K562 (cell line): Measurements from ENCODE around the gene PALM3. TPM values are rescaled to one million over a fixed set of nuclear protein-coding genes. Genes with fewer than 3 reads are reported as not detected.

Experiments
- BCL6 ChIP-seq: fragments of 250-450 bp; sonication (Bioruptor Pico); IDR thresholded peaks from 2 replicates; pipeline ENCODE4 v1.4.0; 2020
- ETV1 ChIP-seq: fragments of 450-650 bp; conservative IDR thresholded peaks from 2 replicates; pipeline ENCODE4 v1.6.1; 2016; ENCODE audit warnings: missing genetic modification characterization, control low read depth, low read depth, missing compliant biosample characterization
- FOXP1 ChIP-seq: sonication (generic); formaldehyde crosslinking; IDR thresholded peaks from 2 replicates; pipeline ENCODE4 v1.8.0; 2022; ENCODE audit warnings: mild to moderate bottlenecking, missing genetic modification reagents
- HDAC8 ChIP-seq: fragments of 450-650 bp; IDR thresholded peaks from 2 replicates; pipeline ENCODE4 v1.6.1; 2016; ENCODE audit warnings: mild to moderate bottlenecking, missing genetic modification characterization, moderate library complexity, missing compliant biosample characterization
- MXD1 ChIP-seq: fragments of 250-450 bp; sonication (Bioruptor Pico); IDR thresholded peaks from 2 replicates; pipeline ENCODE4 v1.8.0; 2021; ENCODE audit warnings: borderline replicate concordance, mild to moderate bottlenecking, moderate library complexity; ENCODE audit not compliant: poor library complexity, severe bottlenecking
- NR2F6 ChIP-seq: fragments of 450-650 bp; formaldehyde crosslinking; IDR thresholded peaks from 2 replicates; pipeline ENCODE4 v1.4.0; 2020; ENCODE audit warnings: mild to moderate bottlenecking
- RAD51 ChIP-seq: fragments of 450-650 bp; IDR thresholded peaks from 2 replicates; pipeline ENCODE4 v1.7.1; 2016; ENCODE audit warnings: low read depth, mild to moderate bottlenecking, borderline replicate concordance
- TFAP4 ChIP-seq: sonication (generic); formaldehyde crosslinking; IDR thresholded peaks from 2 replicates; pipeline ENCODE4 v1.8.0; 2022; ENCODE audit warnings: missing genetic modification reagents, mild to moderate bottlenecking, moderate library complexity, borderline replicate concordance
- ZNF121 ChIP-seq: sonication (generic); formaldehyde crosslinking; conservative IDR thresholded peaks from 2 replicates; pipeline ENCODE4 v1.8.0; 2022; ENCODE audit warnings: missing genetic modification reagents
- ZNF431 ChIP-seq: sonication (generic); formaldehyde crosslinking; IDR thresholded peaks from 2 replicates; pipeline ENCODE4 v1.8.0; 2022; ENCODE audit warnings: mild to moderate bottlenecking, missing genetic modification reagents
- ZNF764 ChIP-seq: fragments of 250-450 bp; sonication (Bioruptor Pico); IDR thresholded peaks from 2 replicates; pipeline ENCODE4 v1.4.0; 2020; ENCODE audit warnings: low read depth, mild to moderate bottlenecking, moderate library complexity
- polyA plus RNA-seq, 8 experiments: library from polyadenylated mRNA; depleted of rRNA in 4 of 8; stranded (reverse) in 5 of 8; unstranded in 3 of 8; fragments of >200 nt; fragmentation: Nextera tagmentation in 2 of 8; fragmentation: Illumina TruSeq in 1 of 8; extraction: Ambion mirVana in 2 of 8; extraction: Trizol in 1 of 8; gene quantifications; 2 replicates each; pipeline versions ENCODE4 v1.2.1 to v1.2.3, GENCODE V29; 2011 to 2014; ENCODE audit warnings: inconsistent platforms in 1 of 8, missing spikeins in 1 of 8
- total RNA-seq, 7 experiments: library from RNA; depleted of rRNA in 6 of 7; stranded (reverse); fragments of >200 nt in 6 of 7; fragmentation: Illumina TruSeq in 2 of 7; extraction: Trizol in 2 of 7; gene quantifications; 2 replicates each; pipeline versions ENCODE4 v1.2.1 to v1.2.3, GENCODE V29; 2011 to 2021; ENCODE audit warnings: low replicate concordance in 1 of 7
- TF ChIP-seq, protein P1 (sequence below), 2 experiments: fragments of 450-650 bp; formaldehyde crosslinking in 1 of 2; IDR thresholded peaks; 2 replicates each; pipeline versions ENCODE4 v1.4.0 to v1.6.1; 2014 to 2020; ENCODE audit warnings: mild to moderate bottlenecking in 2 of 2, borderline replicate concordance in 1 of 2, low read depth in 1 of 2
- TF ChIP-seq, protein P2 (sequence below): fragments of 250-450 bp; sonication (Bioruptor Pico); IDR thresholded peaks from 2 replicates; pipeline ENCODE4 v1.5.0; 2020; ENCODE audit warnings: mild to moderate bottlenecking
- TF ChIP-seq, protein P3 (sequence below): sonication (generic); formaldehyde crosslinking; IDR thresholded peaks from 2 replicates; pipeline ENCODE4 v1.9.0; 2022; ENCODE audit warnings: mild to moderate bottlenecking, missing genetic modification reagents

The PALM3 gene
- total and polyA plus RNA-seq, 9 of the 15 experiments (the other 6 are each of a cell fraction or from before 2014, with no cell fraction given): 0.07 to 9.3 (median 3.3) TPM

GRCh38 chr19:14080887-14081796, 19.3 kb upstream of the PALM3 start (continued):
- TF ChIP-seq, protein P1, sequence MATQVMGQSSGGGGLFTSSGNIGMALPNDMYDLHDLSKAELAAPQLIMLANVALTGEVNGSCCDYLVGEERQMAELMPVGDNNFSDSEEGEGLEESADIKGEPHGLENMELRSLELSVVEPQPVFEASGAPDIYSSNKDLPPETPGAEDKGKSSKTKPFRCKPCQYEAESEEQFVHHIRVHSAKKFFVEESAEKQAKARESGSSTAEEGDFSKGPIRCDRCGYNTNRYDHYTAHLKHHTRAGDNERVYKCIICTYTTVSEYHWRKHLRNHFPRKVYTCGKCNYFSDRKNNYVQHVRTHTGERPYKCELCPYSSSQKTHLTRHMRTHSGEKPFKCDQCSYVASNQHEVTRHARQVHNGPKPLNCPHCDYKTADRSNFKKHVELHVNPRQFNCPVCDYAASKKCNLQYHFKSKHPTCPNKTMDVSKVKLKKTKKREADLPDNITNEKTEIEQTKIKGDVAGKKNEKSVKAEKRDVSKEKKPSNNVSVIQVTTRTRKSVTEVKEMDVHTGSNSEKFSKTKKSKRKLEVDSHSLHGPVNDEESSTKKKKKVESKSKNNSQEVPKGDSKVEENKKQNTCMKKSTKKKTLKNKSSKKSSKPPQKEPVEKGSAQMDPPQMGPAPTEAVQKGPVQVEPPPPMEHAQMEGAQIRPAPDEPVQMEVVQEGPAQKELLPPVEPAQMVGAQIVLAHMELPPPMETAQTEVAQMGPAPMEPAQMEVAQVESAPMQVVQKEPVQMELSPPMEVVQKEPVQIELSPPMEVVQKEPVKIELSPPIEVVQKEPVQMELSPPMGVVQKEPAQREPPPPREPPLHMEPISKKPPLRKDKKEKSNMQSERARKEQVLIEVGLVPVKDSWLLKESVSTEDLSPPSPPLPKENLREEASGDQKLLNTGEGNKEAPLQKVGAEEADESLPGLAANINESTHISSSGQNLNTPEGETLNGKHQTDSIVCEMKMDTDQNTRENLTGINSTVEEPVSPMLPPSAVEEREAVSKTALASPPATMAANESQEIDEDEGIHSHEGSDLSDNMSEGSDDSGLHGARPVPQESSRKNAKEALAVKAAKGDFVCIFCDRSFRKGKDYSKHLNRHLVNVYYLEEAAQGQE (IDR thresholded peaks at IDR 0.05; ENCODE audit: borderline replicate concordance): no peak
- TF ChIP-seq, protein P1 (CRISPR knock-in tag; IDR thresholded peaks at IDR 0.05; ENCODE audit: low read depth): no peak
- no peak for TF ChIP-seq HDAC8 (tag)
- no peak for TF ChIP-seq ZNF431 (CRISPR knock-in tag)
- TF ChIP-seq, protein P2, sequence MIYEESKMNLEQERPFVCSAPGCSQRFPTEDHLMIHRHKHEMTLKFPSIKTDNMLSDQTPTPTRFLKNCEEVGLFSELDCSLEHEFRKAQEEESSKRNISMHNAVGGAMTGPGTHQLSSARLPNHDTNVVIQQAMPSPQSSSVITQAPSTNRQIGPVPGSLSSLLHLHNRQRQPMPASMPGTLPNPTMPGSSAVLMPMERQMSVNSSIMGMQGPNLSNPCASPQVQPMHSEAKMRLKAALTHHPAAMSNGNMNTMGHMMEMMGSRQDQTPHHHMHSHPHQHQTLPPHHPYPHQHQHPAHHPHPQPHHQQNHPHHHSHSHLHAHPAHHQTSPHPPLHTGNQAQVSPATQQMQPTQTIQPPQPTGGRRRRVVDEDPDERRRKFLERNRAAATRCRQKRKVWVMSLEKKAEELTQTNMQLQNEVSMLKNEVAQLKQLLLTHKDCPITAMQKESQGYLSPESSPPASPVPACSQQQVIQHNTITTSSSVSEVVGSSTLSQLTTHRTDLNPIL (CRISPR knock-in tag): no peak
- TF ChIP-seq ETV1 (tag): peak; percentile 70
- TF ChIP-seq FOXP1 (CRISPR knock-in tag): 0 out of 2 replicates have a peak, but pooled peaks have one; percentile 33
- TF ChIP-seq TFAP4 (CRISPR knock-in tag): peak; percentile 65; the same call in 1 of the 2 replicates
- no peak for TF ChIP-seq ZNF121 (CRISPR knock-in tag)
- no peak for TF ChIP-seq MXD1 (CRISPR knock-in tag)
- TF ChIP-seq NR2F6 (CRISPR knock-in tag): no peak
- TF ChIP-seq, protein P3, sequence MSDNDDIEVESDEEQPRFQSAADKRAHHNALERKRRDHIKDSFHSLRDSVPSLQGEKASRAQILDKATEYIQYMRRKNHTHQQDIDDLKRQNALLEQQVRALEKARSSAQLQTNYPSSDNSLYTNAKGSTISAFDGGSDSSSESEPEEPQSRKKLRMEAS (CRISPR knock-in tag): peak; percentile 46; the same call in 1 of the 2 replicates
- no peak for TF ChIP-seq ZNF764
- no peak for TF ChIP-seq RAD51
- TF ChIP-seq BCL6 (CRISPR knock-in tag): no peak
